GM18502 (cell line): Measurements from ENCODE around the gene PPDPF.

ENCODE experiments used
- ATAC-seq: cut with Tn5 transposase; IDR thresholded peaks from one replicate; pipeline ENCODE4 v1.9.1; 2021; ENCODE audit warnings: mild to moderate bottlenecking; ENCODE audit not compliant: unreplicated experiment, poor library complexity

The PPDPF gene

GRCh38 chr20:63487116-63487764 is 33.3 kb upstream of the PPDPF start:
- ATAC-seq, result no peak

- no peak for ATAC-seq
Measured at GRCh38 chr20:63487781-63488241, 32.8 kb upstream of the PPDPF start.

GRCh38 chr20:63488315-63489251 is 32.0 kb upstream of the PPDPF start:
- no peak for ATAC-seq

- no peak for ATAC-seq
Measured at GRCh38 chr20:63490416-63490815, 30.1 kb upstream of the PPDPF start.

GRCh38 chr20:63491078-63491477 is 29.5 kb upstream of the PPDPF start:
- ATAC-seq, result no peak

GRCh38 chr20:63491635-63492230 is 28.8 kb upstream of the PPDPF start:
- ATAC-seq, result no peak

- no peak for ATAC-seq
Measured at GRCh38 chr20:63492518-63492917, 28.0 kb upstream of the PPDPF start.

- no peak for ATAC-seq
Measured at GRCh38 chr20:63492982-63493381, 27.6 kb upstream of the PPDPF start.

- ATAC-seq, result no peak
Measured at GRCh38 chr20:63493563-63494020, 27.0 kb upstream of the PPDPF start.

- ATAC-seq, result no peak
Measured at GRCh38 chr20:63494084-63494419, 26.5 kb upstream of the PPDPF start.

GRCh38 chr20:63494420-63495166 is 26.0 kb upstream of the PPDPF start:
- ATAC-seq, result no peak

GRCh38 chr20:63495167-63495720 is 25.3 kb upstream of the PPDPF start:
- ATAC-seq, result no peak

- ATAC-seq, result no peak
Measured at GRCh38 chr20:63495741-63496595, 24.6 kb upstream of the PPDPF start.

- no peak for ATAC-seq
Measured at GRCh38 chr20:63496596-63497120, 23.9 kb upstream of the PPDPF start.

GRCh38 chr20:63497138-63497945 is 23.2 kb upstream of the PPDPF start:
- no peak for ATAC-seq

GRCh38 chr20:63497946-63498935 is 22.3 kb upstream of the PPDPF start:
- no peak for ATAC-seq

GRCh38 chr20:63498960-63499337 is 21.6 kb upstream of the PPDPF start, which contains the start of gene EEF1A2:
Gene EEF1A2, minus strand, starts transcription at chr20:63499083. Its CDS starts 1,320 bp downstream, at chr20:63497763.
- no peak for ATAC-seq
